Measurements from ENCODE around the gene SP2. TPM values are rescaled to one million over a fixed set of nuclear protein-coding genes. Genes with fewer than 3 reads are reported as not detected.

The SP2 gene
- total RNA-seq, 2 donors from 2014 or later, result 12.8 to 13.4 TPM

DNA sequence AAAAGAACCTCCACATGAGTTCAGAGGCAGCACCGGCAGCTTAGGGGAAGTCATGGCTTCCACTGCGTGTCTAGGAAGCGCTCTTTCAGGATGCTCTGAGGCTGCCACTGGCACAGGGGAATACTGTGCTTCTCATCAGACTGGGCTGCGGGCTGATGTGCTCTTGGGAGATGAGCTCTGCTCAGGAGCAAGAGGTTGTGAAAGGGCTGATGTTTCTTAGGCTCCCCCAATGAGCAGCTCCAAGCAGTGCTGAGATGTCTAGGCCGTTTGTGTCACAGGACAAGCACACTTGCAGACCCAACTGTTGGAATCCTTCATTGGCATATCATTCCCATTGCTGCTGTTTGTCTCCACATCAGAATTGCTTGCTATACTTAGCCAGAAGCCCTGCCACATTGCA lies 3.6 kb downstream of the SP2 start:
- Histone ChIP-seq H3K4me1 (ENCODE audit: control insufficient read depth, insufficient read depth, low read length) (peaks cover 8% of the 10 kb centered on the region), H3K36me3 (ENCODE audit: control insufficient read depth, insufficient read depth, low read length) (no peaks in the 10 kb centered on the region), H3K9ac (ENCODE audit: extremely low read depth, low read length, poor library complexity, severe bottlenecking) (no peak overlapping the region), H3K27me3 (ENCODE audit: control insufficient read depth, insufficient read depth, low read length, poor library complexity, severe bottlenecking) (no peaks in the 10 kb centered on the region), H3K4me3 (ENCODE audit: low read length) (no peak overlapping the region), H3K9me3 (ENCODE audit: control insufficient read depth, low read length) (no peaks in the 10 kb centered on the region), H3K27ac (ENCODE audit: low read depth, low read length) (no peak overlapping the region)
- H3K27me3 Mint-ChIP-seq (ENCODE audit: insufficient read depth), result no peaks in the 10 kb centered on the region
- H3K27ac Mint-ChIP-seq, result no peak overlapping the region
- H3K4me1 Mint-ChIP-seq, result peaks cover 50% of the 10 kb centered on the region
- no peak overlapping the region for H3K4me3 Mint-ChIP-seq
- TF ChIP-seq, protein P1, sequence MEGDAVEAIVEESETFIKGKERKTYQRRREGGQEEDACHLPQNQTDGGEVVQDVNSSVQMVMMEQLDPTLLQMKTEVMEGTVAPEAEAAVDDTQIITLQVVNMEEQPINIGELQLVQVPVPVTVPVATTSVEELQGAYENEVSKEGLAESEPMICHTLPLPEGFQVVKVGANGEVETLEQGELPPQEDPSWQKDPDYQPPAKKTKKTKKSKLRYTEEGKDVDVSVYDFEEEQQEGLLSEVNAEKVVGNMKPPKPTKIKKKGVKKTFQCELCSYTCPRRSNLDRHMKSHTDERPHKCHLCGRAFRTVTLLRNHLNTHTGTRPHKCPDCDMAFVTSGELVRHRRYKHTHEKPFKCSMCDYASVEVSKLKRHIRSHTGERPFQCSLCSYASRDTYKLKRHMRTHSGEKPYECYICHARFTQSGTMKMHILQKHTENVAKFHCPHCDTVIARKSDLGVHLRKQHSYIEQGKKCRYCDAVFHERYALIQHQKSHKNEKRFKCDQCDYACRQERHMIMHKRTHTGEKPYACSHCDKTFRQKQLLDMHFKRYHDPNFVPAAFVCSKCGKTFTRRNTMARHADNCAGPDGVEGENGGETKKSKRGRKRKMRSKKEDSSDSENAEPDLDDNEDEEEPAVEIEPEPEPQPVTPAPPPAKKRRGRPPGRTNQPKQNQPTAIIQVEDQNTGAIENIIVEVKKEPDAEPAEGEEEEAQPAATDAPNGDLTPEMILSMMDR (conservative IDR thresholded peaks at IDR 0.05), result no peak
- H3K36me3 Mint-ChIP-seq (ENCODE audit: low read depth), result peaks cover 8% of the 10 kb centered on the region
- H3K9me3 Mint-ChIP-seq, result peaks cover 2% of the 10 kb centered on the region
- no peak for DNase-seq
- 91 to 93% methylated on average over 5 of the region's 5 CpGs for WGBS, 2 experiments (ENCODE audit: insufficient coverage in 1 of 2, insufficient read length in 1 of 2)

GRCh38 chr17:47901423-47901822 lies 5.4 kb downstream of the SP2 start:
- TF ChIP-seq, protein P1 (conservative IDR thresholded peaks at IDR 0.05), result no peak
- Histone ChIP-seq H3K9ac (ENCODE audit: extremely low read depth, low read length, poor library complexity, severe bottlenecking) (no peak overlapping the region), H3K4me1 (ENCODE audit: control insufficient read depth, insufficient read depth, low read length) (peaks cover 12% of the 10 kb centered on the region), H3K4me3 (ENCODE audit: low read length) (no peak overlapping the region), H3K27me3 (ENCODE audit: control insufficient read depth, insufficient read depth, low read length, poor library complexity, severe bottlenecking) (no peaks in the 10 kb centered on the region), H3K36me3 (ENCODE audit: control insufficient read depth, insufficient read depth, low read length) (no peaks in the 10 kb centered on the region), H3K9me3 (ENCODE audit: control insufficient read depth, low read length) (no peaks in the 10 kb centered on the region), H3K27ac (ENCODE audit: low read depth, low read length) (no peak overlapping the region)
- 59 to 72% methylated on average over 5 to 7 of the region's 7 CpGs for WGBS, 2 experiments (ENCODE audit: insufficient coverage in 1 of 2, insufficient read length in 1 of 2)
- peaks cover 8% of the 10 kb centered on the region for H3K36me3 Mint-ChIP-seq (ENCODE audit: low read depth)
- peak; percentile 74 for DNase-seq
- peaks cover 59% of the 10 kb centered on the region for H3K4me1 Mint-ChIP-seq
- H3K27me3 Mint-ChIP-seq (ENCODE audit: insufficient read depth), result no peaks in the 10 kb centered on the region
- peaks cover 2% of the 10 kb centered on the region for H3K9me3 Mint-ChIP-seq
- peak overlapping the region; percentile 80 for H3K27ac Mint-ChIP-seq
- H3K4me3 Mint-ChIP-seq, result peak overlapping the region; percentile 13

- Histone ChIP-seq H3K9ac (ENCODE audit: extremely low read depth, low read length, poor library complexity, severe bottlenecking) (no peak overlapping the region), H3K4me1 (ENCODE audit: control insufficient read depth, insufficient read depth, low read length) (peaks cover 12% of the 10 kb centered on the region), H3K9me3 (ENCODE audit: control insufficient read depth, low read length) (no peaks in the 10 kb centered on the region), H3K27me3 (ENCODE audit: control insufficient read depth, insufficient read depth, low read length, poor library complexity, severe bottlenecking) (no peaks in the 10 kb centered on the region), H3K4me3 (ENCODE audit: low read length) (no peak overlapping the region), H3K36me3 (ENCODE audit: control insufficient read depth, insufficient read depth, low read length) (no peaks in the 10 kb centered on the region), H3K27ac (ENCODE audit: low read depth, low read length) (no peak overlapping the region)
- peaks cover 58% of the 10 kb centered on the region for H3K4me1 Mint-ChIP-seq
- H3K27ac Mint-ChIP-seq, result peak overlapping the region; percentile 80
- no peaks in the 10 kb centered on the region for H3K27me3 Mint-ChIP-seq (ENCODE audit: insufficient read depth)
- peaks cover 8% of the 10 kb centered on the region for H3K36me3 Mint-ChIP-seq (ENCODE audit: low read depth)
- TF ChIP-seq, protein P1 (conservative IDR thresholded peaks at IDR 0.05), result no peak
- 27 to 50% methylated on average over 3 to 4 of the region's 4 CpGs for WGBS, 2 experiments (ENCODE audit: insufficient coverage in 1 of 2, insufficient read length in 1 of 2)
- DNase-seq, result peak; percentile 97
- H3K9me3 Mint-ChIP-seq, result peaks cover 2% of the 10 kb centered on the region
- peak overlapping the region; percentile 13 for H3K4me3 Mint-ChIP-seq
Measured at GRCh38 chr17:47902039-47902744, 6.2 kb downstream of the SP2 start.

Measured in endodermal cell (in vitro differentiated cells).